Testis (tissue), 2 donors: ENCODE measurements around the gene SLC25A3.

Source experiments
- POLR2A ChIP-seq: fragments of 450-650 bp; IDR thresholded peaks from one replicate; pipeline ENCODE4 v1.6.1; 2017; ENCODE audit warnings: antibody characterized with exemption, mild to moderate bottlenecking, moderate library complexity
- TF ChIP-seq, protein P1 (sequence below), 3 experiments: fragments of 450-650 bp in 2 of 3; fragments of 200-600 bp in 1 of 3; sonication (generic) in 1 of 3; IDR thresholded peaks; one replicate each; pipeline ENCODE4 v1.5.1; 2016 to 2019; ENCODE audit warnings: antibody characterized with exemption in 3 of 3, mild to moderate bottlenecking in 2 of 3, moderate library complexity in 1 of 3

DNA sequence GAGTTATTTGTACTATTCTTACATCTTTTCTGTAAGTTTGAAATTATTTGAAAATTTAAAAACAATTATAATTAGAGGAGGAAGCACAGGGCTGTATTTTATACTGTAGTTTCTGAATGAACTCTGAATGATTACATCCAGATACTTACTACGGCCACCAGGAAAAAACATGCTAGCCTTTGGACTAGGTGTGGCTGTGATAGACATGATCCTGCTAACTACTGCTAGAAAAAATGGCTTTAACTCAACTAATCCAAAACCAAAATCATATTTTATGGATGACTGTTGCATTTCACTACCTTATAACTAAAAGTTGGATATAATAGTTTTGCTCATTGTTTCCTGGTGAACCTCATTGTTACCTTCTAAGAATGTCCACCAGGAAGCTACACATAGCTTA, 15.1 kb upstream of the SLC25A3 start:
- TF ChIP-seq, protein P1, sequence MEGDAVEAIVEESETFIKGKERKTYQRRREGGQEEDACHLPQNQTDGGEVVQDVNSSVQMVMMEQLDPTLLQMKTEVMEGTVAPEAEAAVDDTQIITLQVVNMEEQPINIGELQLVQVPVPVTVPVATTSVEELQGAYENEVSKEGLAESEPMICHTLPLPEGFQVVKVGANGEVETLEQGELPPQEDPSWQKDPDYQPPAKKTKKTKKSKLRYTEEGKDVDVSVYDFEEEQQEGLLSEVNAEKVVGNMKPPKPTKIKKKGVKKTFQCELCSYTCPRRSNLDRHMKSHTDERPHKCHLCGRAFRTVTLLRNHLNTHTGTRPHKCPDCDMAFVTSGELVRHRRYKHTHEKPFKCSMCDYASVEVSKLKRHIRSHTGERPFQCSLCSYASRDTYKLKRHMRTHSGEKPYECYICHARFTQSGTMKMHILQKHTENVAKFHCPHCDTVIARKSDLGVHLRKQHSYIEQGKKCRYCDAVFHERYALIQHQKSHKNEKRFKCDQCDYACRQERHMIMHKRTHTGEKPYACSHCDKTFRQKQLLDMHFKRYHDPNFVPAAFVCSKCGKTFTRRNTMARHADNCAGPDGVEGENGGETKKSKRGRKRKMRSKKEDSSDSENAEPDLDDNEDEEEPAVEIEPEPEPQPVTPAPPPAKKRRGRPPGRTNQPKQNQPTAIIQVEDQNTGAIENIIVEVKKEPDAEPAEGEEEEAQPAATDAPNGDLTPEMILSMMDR (IDR thresholded peaks at IDR 0.05): no peak
- no peak for TF ChIP-seq POLR2A
